GM21447 (cell line): ENCODE data around the gene PRDM16.

Experiments
- ATAC-seq: cut with Tn5 transposase; IDR thresholded peaks from one replicate; pipeline ENCODE4 v1.9.1; 2021; ENCODE audit not compliant: unreplicated experiment

Gene PRDM16

DNA sequence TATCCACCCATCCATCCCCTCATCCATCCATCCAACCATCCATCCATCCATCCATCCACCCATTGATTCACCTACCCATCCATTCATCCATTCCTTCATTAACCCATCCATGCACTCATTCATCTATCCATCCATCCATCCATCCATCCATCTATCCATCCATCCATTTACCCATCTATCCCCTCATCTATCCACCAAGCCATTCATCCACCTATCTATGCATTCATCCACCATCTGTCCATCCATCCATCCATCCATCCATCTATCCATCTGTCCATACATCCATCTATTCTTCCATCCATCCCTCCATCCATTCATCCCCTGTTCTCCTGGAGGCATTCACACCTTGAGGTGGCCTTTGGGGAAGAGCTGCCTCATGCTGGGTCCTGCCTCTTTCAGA lies 107.0 kb downstream of the PRDM16 start:
- ATAC-seq: no peak

DNA sequence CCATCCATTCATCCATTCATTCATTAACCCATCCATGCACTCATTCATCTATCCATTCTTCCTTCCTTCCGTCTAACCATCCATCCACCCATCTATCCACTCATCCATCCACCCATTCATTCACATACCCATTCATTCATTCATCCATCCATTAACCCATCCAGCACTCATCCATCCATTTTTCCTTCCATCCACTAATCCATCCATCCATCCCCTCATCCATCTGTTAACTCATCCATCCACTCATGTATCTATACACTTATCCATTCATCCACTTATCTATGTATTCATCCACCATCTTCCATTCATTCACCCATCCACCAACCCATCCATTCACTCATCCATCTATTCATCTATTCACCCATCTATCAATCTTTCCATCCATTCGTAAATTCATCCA lies 107.8 kb downstream of the PRDM16 start:
- no peak for ATAC-seq

DNA sequence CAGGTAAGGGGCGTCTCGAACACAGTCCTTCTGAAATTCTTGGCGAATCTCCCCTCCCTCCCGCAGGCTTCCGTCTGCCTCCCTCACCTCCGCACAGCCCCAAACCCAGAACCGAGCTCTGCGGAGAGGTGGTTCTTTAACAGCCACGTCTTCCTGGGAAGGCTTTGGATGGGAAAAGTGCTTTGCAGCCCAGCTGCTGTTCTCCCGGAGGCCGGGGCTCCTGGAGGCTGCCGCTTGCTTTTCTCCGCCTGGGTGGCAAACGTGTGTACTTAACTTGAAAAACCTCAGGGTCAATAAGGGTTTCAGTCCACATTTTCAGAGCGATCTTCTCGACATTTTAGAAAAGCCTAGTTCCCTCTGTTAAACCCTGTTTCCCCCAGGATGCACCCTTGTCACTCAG lies 109.3 kb downstream of the PRDM16 start:
- ATAC-seq: no peak

DNA sequence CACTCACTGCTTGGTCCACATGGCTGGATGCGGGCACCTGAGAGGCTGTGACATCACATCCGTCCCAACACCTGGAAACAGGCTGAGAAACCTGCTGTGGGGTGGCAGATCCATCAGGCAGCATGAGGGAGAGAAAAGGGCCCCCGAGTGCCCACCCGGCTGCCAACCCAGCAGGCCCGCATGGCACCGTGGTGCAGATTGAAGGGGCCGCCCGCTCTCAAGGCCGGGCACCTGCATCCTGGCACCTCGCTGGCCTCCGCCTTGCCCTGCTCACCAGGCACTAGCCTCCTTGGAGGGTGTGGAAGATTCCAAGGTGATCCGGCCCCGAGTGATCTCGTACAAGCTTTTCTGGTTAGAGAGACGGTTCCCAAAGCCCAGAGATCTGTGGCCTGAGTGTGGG lies 110.5 kb downstream of the PRDM16 start:
- no peak for ATAC-seq

DNA sequence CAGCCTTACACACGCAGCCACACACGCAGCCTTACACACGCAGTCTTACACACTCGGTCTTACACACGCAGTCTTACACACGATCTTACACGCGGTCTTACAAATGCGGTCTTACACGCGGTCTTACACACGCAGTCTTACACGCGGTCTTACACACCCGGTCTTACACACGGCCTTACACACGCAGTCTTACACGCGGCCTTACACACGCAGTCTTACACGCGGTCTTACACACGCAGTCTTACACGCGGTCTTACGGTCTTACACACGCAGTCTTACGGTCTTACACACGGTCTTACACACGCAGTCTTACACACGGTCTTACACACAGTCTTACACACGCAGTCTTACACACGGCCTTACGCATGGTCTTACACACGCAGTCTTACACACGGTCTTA lies 111.9 kb downstream of the PRDM16 start:
- ATAC-seq: no peak

DNA sequence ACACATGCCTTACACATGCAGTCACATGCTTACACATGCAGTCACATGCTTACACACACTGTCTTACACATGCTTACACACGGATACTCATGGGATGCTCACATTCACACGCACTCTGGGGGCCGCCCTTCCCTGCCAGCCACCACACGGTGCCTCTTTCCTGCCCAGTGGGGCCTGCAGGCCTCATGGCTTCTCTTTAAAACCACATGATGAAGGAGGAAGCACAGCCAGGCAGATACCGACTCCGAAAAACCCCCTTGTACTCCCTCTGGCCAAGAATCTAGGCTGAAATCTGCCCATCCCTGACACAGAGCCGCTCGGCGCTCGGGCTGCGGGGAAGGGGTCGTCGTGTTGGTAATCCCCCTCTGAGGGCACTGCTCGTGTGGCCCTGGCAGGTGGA lies 113.0 kb downstream of the PRDM16 start:
- ATAC-seq: no peak

DNA sequence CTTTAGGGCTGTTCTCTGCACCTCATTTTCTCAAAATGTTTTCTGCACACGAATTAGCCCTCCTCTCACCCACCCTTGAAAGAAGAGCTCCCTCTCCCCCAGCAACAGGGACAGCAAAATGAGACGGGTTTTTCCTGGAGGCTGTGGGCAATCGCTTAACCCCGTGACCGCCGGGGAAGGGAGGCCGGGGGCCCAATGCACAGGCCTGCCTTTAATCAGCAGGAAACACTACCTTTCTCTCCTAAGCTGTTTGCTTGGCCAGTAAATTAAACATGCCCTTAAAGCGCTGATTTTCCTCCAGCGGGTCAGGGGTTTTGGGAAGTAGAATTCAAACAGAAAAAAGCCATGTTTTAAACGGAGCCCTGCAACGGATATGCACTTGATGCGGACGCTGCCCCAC lies 114.4 kb downstream of the PRDM16 start:
- ATAC-seq: no peak

DNA sequence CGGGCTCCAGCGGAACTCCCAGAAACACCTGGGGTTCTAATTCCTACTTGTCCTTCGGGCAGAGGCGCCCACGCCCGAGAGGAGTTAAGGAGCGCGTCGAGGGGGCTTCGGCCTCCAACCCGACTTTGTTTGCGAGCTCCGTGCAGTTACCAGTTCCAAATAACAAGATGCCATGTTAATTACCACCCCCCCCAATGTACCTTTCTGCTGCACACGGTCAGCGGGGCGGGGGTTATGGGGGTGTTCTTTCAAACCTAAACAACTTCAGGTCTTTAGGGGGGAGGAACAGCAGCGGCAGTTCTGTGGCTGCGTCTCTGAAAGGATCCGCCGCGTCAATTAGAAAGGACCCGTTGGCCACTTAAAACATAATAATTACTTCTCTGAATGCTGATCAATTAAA lies 114.8 kb downstream of the PRDM16 start:
- no peak for ATAC-seq

DNA sequence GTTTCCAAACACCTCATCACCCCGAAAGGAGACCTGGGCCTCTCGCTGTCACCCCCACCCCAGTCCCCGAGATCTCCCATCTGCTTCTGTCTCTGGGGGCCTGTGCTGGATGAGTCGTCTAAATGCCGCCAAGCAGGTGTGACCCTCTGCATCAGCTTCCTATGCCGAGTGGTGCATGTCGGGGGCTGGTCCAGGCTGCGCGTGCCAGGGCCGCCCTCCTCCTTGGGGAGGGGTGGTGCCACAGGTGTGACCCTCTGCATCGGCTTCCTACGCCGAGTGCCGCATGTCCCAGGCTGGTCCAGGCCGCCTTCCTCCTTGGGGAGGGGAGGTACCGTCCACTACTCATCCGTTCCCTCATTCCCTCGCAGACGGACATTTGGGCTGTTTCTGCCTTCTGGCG lies 115.7 kb downstream of the PRDM16 start:
- no peak for ATAC-seq

DNA sequence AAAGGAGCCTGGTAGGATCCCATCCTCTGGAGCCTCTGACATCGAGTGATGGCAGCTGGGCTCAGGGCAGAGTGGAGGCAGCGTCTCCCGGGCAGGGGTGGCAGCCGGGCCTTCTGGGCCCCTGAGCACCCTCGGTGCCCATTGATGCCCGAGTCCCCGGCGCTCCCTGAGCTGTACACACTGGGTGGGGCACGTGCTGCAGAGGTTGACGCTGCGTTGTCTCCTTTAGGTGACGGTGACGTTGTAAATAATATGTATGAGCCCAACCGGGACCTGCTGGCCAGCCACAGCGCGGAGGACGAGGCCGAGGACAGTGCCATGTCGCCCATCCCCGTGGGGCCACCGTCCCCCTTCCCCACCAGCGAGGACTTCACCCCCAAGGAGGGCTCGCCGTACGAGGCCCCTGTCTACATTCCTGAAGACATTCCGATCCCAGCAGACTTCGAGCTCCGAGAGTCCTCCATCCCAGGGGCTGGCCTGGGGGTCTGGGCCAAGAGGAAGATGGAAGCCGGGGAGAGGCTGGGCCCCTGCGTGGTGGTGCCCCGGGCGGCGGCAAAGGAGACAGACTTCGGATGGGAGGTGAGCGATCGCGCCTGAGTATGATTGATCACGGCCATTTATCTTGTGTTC lies 117.0 kb downstream of the PRDM16 start:
- ATAC-seq: no peak

DNA sequence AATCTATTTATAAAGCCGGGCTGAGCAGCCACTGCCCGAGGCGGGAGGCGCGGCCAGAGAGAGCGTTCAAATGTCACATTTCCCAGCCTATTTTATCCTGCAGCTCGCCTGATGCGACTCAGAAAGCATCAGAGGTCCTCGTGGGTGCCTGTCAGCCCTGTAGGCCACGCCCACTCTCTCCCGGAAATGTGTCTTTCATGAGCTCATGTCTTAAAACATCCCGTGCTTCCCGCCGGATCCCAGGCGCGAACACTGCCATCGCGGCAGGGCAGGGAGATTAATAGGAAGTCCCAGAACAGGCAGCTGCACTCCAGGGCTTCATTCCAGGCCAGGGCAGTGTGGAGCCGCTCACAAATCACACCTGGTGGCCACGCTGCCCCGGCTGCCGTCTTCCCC lies 117.5 kb downstream of the PRDM16 start:
- ATAC-seq: no peak

DNA sequence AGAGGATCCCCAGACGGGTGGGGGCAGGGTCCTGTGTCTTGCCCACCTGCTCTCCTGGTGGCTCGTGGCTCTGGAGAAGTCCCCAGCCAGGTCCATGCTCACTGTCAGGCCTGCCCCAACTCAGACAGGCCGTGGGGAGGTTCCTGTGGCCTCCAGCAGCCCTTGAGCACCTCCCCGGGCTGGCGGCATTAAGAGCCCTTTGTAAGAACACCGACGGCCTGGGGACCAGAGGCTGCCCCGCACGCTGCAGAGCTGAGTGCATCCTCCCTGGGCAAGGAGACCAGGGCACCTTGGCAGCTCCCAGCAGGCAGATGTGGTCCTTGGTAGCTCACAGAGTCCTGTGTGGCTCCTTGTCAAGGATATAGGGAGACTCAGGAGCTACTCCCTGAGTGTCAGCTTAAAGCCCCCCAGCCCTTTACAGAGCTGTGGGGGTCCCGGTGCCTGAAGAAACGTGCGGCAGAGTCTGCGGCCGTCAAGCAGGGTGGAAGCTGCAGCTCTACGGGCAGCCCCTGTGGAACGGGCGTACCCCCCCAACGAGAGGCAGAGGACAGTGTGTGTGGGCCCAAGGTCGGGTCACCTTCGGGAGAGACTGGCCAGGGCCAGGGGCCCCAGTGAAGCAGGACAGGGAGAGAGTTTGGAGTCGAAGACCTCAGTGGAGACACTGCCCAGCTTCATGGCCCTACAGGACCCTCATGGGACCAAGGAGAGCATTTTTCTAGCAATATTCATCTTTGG lies 118.6 kb downstream of the PRDM16 start:
- no peak for ATAC-seq

DNA sequence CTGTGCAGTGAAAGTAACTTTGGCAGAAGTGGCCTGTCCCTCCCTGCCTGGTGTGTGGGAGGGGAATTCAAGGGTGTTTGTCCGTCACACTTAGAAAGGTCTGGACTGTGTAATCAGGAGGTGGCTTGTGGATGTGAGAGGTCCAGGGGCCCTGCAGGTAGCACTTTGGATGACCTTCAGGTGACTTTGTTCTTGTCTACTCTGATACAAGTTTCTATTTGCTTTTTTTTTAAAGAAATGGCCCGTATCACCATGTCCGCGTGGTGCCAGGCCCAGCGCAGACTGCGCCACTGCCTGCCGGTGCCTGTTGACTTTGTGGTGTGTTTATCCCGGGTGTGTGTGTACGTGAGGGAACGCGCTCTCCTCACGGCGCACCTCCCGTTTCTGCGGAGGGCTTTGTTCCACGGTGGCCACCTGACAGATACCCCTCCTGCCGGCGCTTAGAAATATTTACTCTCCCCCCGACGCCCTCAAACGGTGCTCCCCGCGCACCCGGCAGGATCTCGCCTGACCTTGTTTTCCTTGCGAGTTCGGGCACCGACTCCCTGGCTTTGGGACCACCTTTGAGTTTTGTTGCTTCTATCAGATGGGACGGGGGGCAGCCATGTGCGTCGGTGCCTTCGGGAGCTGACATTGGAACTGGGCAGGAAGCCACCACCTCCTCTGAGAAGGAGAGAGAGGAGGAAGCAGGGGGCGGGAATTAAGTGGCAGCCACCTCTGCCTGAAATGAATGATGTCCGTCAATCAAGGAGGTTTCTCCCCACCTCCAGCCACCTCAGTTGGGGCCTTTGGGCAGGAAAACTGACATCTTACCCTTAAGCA lies 119.4 kb downstream of the PRDM16 start:
- ATAC-seq: no peak

DNA sequence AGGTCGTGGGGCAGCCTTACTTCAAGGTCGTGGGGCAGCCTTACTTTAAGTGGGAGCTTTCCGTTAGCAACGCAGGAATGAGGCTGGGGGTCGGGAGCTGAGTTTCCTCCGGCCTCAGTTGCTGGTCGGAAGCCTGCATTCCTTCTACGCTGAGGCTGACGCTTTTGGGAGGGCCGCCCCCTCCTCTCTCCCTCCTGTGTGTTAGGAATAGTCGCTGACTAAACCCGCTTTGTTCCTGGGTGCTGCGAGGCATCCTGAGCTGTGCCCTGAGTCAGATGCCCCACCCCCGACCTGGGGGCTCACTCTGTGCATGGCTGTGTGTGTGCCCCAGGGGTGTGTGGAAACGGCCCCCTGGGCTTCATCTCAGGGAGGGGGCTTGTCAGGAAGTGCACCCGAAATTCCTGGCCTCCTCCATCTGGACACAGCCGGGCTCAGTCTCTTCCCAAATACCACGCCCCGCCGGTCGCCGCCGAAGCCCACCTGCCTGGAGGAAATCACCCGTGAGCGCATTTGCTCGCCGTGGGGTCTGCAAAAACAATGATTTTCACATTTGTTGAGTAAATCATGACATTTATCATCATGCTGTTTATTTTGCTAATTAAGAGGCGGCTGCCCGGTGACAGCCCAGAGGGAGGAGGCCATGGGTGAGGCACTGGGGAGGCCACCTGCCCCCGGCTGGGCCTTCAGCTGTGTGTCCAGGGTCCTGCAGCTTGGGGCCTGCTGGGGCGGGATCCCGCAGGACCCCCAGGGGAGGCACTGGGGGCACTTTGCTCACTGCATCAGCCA lies 121.4 kb downstream of the PRDM16 start:
- no peak for ATAC-seq

DNA sequence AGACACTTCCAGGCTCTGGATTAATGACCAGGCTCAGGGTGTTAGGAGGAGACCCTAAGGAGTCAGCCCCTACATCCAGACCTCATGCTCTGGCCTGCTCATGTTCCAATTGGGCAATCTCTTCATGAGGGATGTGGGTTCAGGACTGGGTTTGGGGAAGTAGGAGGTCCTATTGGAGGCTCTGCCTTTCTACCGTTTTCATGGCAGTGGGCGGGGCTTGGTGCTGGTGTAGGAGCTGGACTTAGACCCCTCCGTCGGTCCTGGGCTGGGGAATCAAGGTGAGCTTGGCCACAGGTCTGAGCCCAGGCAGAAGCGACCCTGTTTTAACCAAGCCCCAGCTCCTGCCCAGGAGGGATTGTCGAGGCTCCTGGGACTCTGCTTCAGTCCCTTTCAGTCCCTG lies 123.4 kb downstream of the PRDM16 start:
- no peak for ATAC-seq

DNA sequence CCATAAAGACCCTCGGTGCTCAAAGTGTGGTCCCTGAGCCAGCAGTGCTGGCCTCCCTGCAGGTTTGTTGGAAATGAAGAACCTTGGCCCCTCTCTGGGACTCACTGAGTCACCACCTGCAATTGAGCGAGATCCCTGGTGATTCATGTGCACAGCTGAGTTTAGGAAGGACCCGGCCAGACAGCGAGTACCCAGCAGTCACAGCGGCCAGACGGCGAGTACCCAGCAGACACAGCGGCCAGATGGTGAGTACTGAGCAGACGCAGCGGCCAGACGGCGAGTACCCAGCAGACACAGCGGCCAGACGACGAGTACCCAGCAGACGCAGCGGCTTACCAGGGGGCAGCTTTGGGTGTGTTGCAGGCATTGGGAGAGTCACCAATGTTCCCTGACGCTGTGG lies 123.8 kb downstream of the PRDM16 start:
- ATAC-seq: no peak

DNA sequence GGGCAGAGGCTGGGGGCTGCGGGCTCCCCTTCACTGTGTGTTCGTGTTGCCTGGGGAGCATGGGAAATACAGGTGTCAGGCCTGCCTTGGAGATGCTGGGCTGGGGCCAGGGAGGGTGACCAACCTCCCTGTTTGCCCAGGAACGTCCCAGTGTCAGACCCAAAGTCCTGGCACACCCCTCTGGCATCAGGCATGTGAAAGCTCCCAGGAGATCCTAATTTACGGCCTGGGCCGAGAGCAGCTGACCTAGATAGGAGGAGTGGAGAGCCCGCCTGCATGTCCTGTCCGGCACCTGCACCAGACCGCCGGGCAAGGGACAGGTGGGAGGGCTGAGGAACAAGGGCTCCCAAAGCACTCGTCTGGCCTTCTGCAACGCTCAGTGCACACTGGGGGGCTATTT lies 124.8 kb downstream of the PRDM16 start:
- ATAC-seq: no peak

DNA sequence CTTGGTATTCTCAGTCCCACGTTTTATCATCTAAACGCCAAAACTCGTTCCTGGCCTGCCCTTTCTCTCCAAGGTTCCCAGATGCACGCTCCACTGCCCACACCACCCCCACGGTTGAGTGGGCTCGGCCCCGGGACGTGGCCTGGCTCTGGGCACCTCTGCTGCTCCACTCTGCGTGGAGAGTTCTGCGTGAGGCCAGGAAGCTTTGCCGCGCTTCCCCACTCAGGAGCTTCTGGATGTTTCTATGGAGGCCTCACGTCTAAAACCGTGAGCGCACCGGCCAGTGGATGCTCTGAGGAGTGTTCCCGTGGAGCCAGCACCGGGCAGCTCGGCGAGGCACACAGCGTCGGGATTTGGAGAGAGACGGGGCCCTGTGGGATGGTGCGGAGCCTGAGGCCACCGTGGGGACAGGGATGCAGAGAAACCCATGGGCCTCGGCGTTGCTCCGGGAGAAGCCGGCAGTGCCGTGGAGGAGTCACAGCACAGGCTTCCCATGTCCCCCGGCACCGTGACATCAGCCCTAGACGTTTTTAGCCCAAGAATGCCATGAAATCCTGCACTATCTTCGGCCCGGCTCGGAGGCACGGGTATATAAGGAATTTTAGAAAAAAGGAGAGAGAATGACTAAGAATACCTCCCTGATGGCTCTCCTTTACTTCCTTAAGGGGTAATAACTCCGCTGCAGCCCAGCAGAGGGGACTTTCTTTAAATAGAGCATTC lies 125.9 kb downstream of the PRDM16 start:
- no peak for ATAC-seq

DNA sequence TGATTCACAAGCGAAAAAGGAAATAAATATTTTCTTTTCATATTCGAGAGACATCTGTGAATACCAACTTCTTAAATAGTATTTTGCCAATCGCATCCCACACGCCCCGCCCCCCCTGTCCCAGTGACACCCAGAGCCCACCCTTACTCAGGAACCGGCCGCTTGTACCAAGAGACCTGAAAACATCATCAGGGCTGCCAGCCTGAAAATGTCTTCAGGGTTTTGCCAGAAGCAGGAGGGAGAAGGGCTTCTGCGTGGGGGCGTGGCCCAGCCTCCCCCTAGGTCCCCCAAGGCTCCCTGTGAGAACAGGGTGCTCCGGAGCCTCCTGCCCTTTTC lies 126.4 kb downstream of the PRDM16 start:
- no peak for ATAC-seq

DNA sequence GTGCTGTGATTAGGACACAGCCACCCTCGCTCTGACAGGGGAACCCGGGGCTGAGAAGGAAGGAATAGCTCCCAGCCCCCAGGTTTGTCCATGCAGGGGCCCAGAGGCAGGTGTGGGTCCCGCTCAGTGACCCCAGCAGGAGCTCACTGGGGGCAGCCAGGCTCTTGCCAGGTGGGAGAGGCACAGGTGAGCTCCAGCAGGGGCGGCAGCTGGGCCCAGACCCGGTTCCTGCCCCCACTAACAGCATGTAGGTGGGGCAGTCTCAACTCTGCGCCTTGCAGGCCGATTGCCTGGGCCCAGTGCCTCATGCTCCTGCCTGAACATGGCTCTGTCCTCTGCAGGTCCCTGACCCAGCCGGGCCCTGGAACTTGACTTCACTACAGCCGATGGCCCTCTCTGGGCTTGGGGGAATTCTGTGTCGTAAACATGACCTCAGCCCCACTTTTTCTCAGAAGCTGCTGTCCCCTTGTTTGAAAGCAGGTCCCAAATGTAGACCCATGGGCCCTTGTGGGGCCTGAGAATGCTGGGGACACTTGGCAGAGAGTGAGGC lies 127.0 kb downstream of the PRDM16 start:
- ATAC-seq: no peak
